ENCODE measurements around the gene DIP2C. TPM values are rescaled to one million over a fixed set of nuclear protein-coding genes. Genes with fewer than 3 reads are reported as not detected.

DIP2C gene
- polyA plus RNA-seq, 1 of the 3 experiments (the other 2 are of a cell fraction) = 8.7 TPM

GRCh38 chr10:656883-657282, 32.6 kb downstream of the DIP2C start (continued):
- TF ChIP-seq CHD2 (IDR thresholded peaks at IDR 0.05; ENCODE audit: low read length, partially characterized antibody) (no peak), EP300 (IDR thresholded peaks at IDR 0.05; ENCODE audit: borderline replicate concordance in 1 of 2, low read depth in 1 of 2, low read length in 1 of 2) (no peak), MXI1 (IDR thresholded peaks at IDR 0.05; ENCODE audit: low read depth, low read length) (no peak), JUND (IDR thresholded peaks at IDR 0.05) (no peak)

- H3K79me2 ChIP-seq (ENCODE audit: insufficient read depth) = peaks cover 78% of the 10 kb centered on the region
- peaks cover 4 to 18% of the 10 kb centered on the region in 2 experiments; a peak in 2 of 4 replicates for H3K4me1 ChIP-seq (ENCODE audit: control insufficient read depth in 1 of 2, insufficient read depth in 2 of 2, low read depth in 1 of 2, low read length in 1 of 2)
- 97% methylated on average over 8 of the region's 8 CpGs for WGBS (ENCODE audit: low lambda C conversion rate)
- H3F3A ChIP-seq (replicated peaks; ENCODE audit: insufficient read depth) = no peaks in the 10 kb centered on the region
- H2AFZ ChIP-seq (ENCODE audit: low read depth) = no peak overlapping the region
- DNase-seq = no peak
- no peak overlapping the region for H3K9ac ChIP-seq
- CTCF ChIA-PET = no interaction called here
- H3K9me3 ChIP-seq = no peaks in the 10 kb centered on the region
- peaks cover 87% of the 10 kb centered on the region for H4K20me1 ChIP-seq (ENCODE audit: insufficient read depth)
- H3K27me3 ChIP-seq (ENCODE audit: insufficient read depth) = no peaks in the 10 kb centered on the region
- no peak overlapping the region for H3K4me2 ChIP-seq
- no peak for TF ChIP-seq FOXJ3 (CRISPR knock-in tag; IDR thresholded peaks at IDR 0.05)
- no peak for TF ChIP-seq JUND (IDR thresholded peaks at IDR 0.05)
- no peak for TF ChIP-seq TCF12 (IDR thresholded peaks at IDR 0.05)
- no peak for TF ChIP-seq FOXM1 (IDR thresholded peaks at IDR 0.05; ENCODE audit: low read depth)
- no peak for TF ChIP-seq USF1 (IDR thresholded peaks at IDR 0.05; ENCODE audit: borderline replicate concordance, low read depth)
- no peak for TF ChIP-seq MAX (IDR thresholded peaks at IDR 0.05; ENCODE audit: low read depth)
- H3K4me3 ChIP-seq (ENCODE audit: low read depth in 2 of 2, low read length in 1 of 2) = no peak overlapping the region
- no peaks in the 10 kb centered on the region for H3K9me2 ChIP-seq
- H3K36me3 ChIP-seq (replicated peaks in 1 of 2; ENCODE audit: control insufficient read depth in 1 of 2, insufficient read depth in 2 of 2, low read length in 1 of 2) = no peaks in the 10 kb centered on the region
- POLR2A ChIA-PET = no interaction called here
- H3K27ac ChIP-seq (ENCODE audit: low read depth in 2 of 2, low read length in 1 of 2) = no peak overlapping the region
Observed at GRCh38 chr10:655184-655583, 34.3 kb downstream of the DIP2C start.

GRCh38 chr10:654647-654996, 34.8 kb downstream of the DIP2C start:
- Histone ChIP-seq H2AFZ (ENCODE audit: low read depth) (no peak overlapping the region), H3K4me1 (ENCODE audit: control insufficient read depth in 1 of 2, insufficient read depth in 2 of 2, low read depth in 1 of 2, low read length in 1 of 2) (peaks cover 4 to 19% of the 10 kb centered on the region in 2 experiments; a peak in 2 of 4 replicates), H3K27ac (ENCODE audit: low read depth in 2 of 2, low read length in 1 of 2) (no peak overlapping the region), H3K36me3 (replicated peaks in 1 of 2; ENCODE audit: control insufficient read depth in 1 of 2, insufficient read depth in 2 of 2, low read length in 1 of 2) (no peaks in the 10 kb centered on the region), H3K9ac (no peak overlapping the region), H3K4me3 (ENCODE audit: low read depth in 2 of 2, low read length in 1 of 2) (no peak overlapping the region), H3K9me2 (no peaks in the 10 kb centered on the region), H4K20me1 (ENCODE audit: insufficient read depth) (peaks cover 87% of the 10 kb centered on the region), H3K4me2 (no peak overlapping the region), H3K79me2 (ENCODE audit: insufficient read depth) (peaks cover 80% of the 10 kb centered on the region), H3F3A (replicated peaks; ENCODE audit: insufficient read depth) (no peaks in the 10 kb centered on the region), H3K9me3 (no peaks in the 10 kb centered on the region), H3K27me3 (ENCODE audit: insufficient read depth) (no peaks in the 10 kb centered on the region)
- no peak for DNase-seq
- ChIA-PET POLR2A (no interaction called here), CTCF (no interaction called here)
- TF ChIP-seq TEAD4 (IDR thresholded peaks at IDR 0.05; ENCODE audit: borderline replicate concordance, insufficient read depth) = no peak
- TF ChIP-seq RAD21 (IDR thresholded peaks at IDR 0.05; ENCODE audit: low read length) = no peak
- TF ChIP-seq MAX (IDR thresholded peaks at IDR 0.05; ENCODE audit: low read depth) = no peak
- TF ChIP-seq PBX3 (IDR thresholded peaks at IDR 0.05) = no peak
- TF ChIP-seq JUND (IDR thresholded peaks at IDR 0.05) = no peak
- no peak for TF ChIP-seq TAF1 (IDR thresholded peaks at IDR 0.05; ENCODE audit: borderline replicate concordance, low read depth, low read length)
- no peak for TF ChIP-seq MXI1 (IDR thresholded peaks at IDR 0.05; ENCODE audit: low read depth, low read length)
- no peak for TF ChIP-seq RFX5 (IDR thresholded peaks at IDR 0.05; ENCODE audit: low read length)
- 98% methylated on average over 6 of the region's 6 CpGs for WGBS (ENCODE audit: low lambda C conversion rate)
